ENCODE measurements around the gene ADCYAP1R1. TPM values are rescaled to one million over a fixed set of nuclear protein-coding genes. Genes with fewer than 3 reads are reported as not detected.
A peak's percentile ranks its signal among the peaks of the same experiment; 100 is the strongest.

Gene ADCYAP1R1
- total and polyA plus RNA-seq, 2 of the 8 experiments (the other 6 are each of a cell fraction or from before 2014, with no cell fraction given): 14.4 to 14.6 TPM

DNA sequence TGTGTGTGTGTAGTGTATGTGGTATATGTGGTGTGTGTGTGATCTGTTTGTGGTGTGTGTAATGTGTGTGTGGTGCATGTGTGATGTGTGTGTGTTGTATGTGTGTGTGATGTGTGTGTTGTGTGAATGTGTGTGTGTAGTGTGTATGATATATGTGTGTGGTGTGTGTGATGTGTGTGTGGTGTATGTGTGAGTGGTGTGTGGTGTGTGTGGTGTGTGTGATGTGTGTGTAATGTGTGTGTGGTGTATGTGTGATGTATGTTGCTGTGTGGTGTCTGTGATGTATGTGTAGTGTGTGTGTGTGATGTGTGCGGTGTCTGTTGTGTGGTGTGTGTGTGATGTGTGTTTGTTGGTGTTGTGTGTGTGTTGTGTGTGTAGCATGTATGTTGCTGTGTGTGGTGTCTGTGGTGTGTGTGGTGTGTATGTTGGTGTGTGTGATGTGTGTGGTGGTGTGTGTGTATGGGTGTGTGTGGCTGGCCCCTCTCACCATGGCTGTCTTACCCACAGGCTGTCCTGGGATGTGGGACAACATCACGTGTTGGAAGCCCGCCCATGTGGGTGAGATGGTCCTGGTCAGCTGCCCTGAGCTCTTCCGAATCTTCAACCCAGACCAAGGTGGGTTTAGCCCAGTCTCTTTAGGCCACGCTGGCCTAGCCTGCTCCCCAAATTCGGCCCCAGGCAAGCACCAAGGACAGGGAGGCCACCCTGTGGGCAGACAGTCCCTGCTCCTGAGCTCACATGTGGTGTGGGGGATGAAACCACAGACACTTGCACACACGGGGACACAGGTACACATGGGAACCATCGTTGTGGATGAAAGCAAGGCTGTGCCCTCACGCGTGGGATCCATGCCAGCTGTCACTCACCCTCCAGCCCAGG is 25.6 kb downstream of the ADCYAP1R1 start:
- peak overlapping the region; percentile 96 for H3K4ac ChIP-seq (replicated peaks; ENCODE audit: insufficient read length, low read depth, low read length)
- H3K23ac ChIP-seq (ENCODE audit: insufficient read length): peak overlapping the region; percentile 86
- ChIA-PET CTCF (ENCODE audit: partially characterized antibody) (interaction anchor here (0.9 to 36.4 kb wide), 5 partner anchors 12 to 45 kb away, joined by 3 to 880 read pairs (median 6); partner anchors contain the start of gene ADCYAP1R1), POLR2A (ENCODE audit: partially characterized antibody) (interaction anchor here (0.8 kb wide), 1 partner anchor 13 kb away, joined by 3 read pairs; no protein-coding TSS in a partner anchor)
- H3K79me1 ChIP-seq (ENCODE audit: low read depth, low read length): peaks cover 6% of the 10 kb centered on the region
- H3K79me2 ChIP-seq (ENCODE audit: control insufficient read depth in 1 of 2, insufficient read depth in 2 of 2, low read length in 2 of 2): no peaks in the 10 kb centered on the region
- H4K20me1 ChIP-seq (replicated peaks in 1 of 2; ENCODE audit: control insufficient read depth in 1 of 2, insufficient read depth in 2 of 2, low read length in 2 of 2): peaks cover 0 to 10% of the 10 kb centered on the region in 2 experiments
- peak overlapping the region; percentile 10; the same call in 1 of the 2 replicates for H2BK20ac ChIP-seq (ENCODE audit: low read length)
- no peak overlapping the region for H2AFZ ChIP-seq (ENCODE audit: low read length)
- WGBS, 2 experiments (ENCODE audit: extremely low coverage in 1 of 2, insufficient coverage in 1 of 2, insufficient read length in 1 of 2, insufficient replicate concordance in 2 of 2, low coverage in 1 of 2, low lambda C conversion rate in 2 of 2, missing lambda C conversion rate in 1 of 2): 87 to 100% methylated on average over 1 to 10 of the region's 10 CpGs
- H3K23me2 ChIP-seq (ENCODE audit: low read depth, low read length): peaks cover 7% of the 10 kb centered on the region; the same call in 1 of the 2 replicates
- H3K9ac ChIP-seq (replicated peaks in 1 of 4; ENCODE audit: extremely low read depth in 1 of 4, low read depth in 3 of 4, low read length in 3 of 4): peak overlapping the region in 1 of 4 experiments; percentile 21; a peak in 1 of 7 replicates
- no peaks in the 10 kb centered on the region for H3K9me3 ChIP-seq (ENCODE audit: insufficient read depth in 2 of 2, low read depth in 1 of 2, low read length in 1 of 2)
- H4K8ac ChIP-seq (ENCODE audit: extremely low read depth, insufficient read depth, low read length): peak overlapping the region; percentile 15; the same call in 1 of the 2 replicates
- H3K36me3 ChIP-seq (ENCODE audit: control insufficient read depth in 2 of 4, insufficient read depth in 4 of 4, low read length in 3 of 4): no peaks in the 10 kb centered on the region; a peak in 1 of 8 replicates
- peak overlapping the region; percentile 6; the same call in 1 of the 2 replicates for H2BK12ac ChIP-seq (ENCODE audit: low read depth, low read length)
- no peak for DNase-seq (ENCODE audit: low read depth in 1 of 2, low spot score in 2 of 2)
- peak overlapping the region; percentile 38 for H3K14ac ChIP-seq (ENCODE audit: insufficient read length)
- H3K4me1 ChIP-seq (replicated peaks in 1 of 4; ENCODE audit: control insufficient read depth in 3 of 4, insufficient read depth in 4 of 4, low read length in 3 of 4): no peaks in the 10 kb centered on the region; a peak in 1 of 7 replicates
- peak; percentile 79 for FAIRE-seq
- H3K4me3 ChIP-seq (ENCODE audit: extremely low read depth in 1 of 4, insufficient read depth in 2 of 4, low read depth in 3 of 4, low read length in 4 of 4): no peak overlapping the region
- no peak overlapping the region for H3K27ac ChIP-seq (ENCODE audit: low read depth, low read length)
- H2BK120ac ChIP-seq (replicated peaks; ENCODE audit: low read depth, low read length): no peak overlapping the region
- no peak overlapping the region for H3K18ac ChIP-seq (ENCODE audit: extremely low read depth, low read length)
- no peak overlapping the region for H3K4me2 ChIP-seq (ENCODE audit: insufficient read depth in 1 of 2, low read depth in 2 of 2, low read length in 2 of 2)
- H3K56ac ChIP-seq (replicated peaks; ENCODE audit: insufficient read length, low read depth, low read length): peak overlapping the region; percentile 100
- H2BK5ac ChIP-seq (ENCODE audit: low read depth, low read length): no peak overlapping the region
- H3K27me3 ChIP-seq (replicated peaks in 1 of 4; ENCODE audit: control insufficient read depth in 3 of 4, extremely low read depth in 1 of 4, insufficient read depth in 3 of 4, low read length in 3 of 4): no peaks in the 10 kb centered on the region
- H2BK15ac ChIP-seq (ENCODE audit: low read length): 0 out of 2 replicates have a peak overlapping the region, but pooled peaks have one; percentile 3
- H2AK5ac ChIP-seq (ENCODE audit: low read depth, low read length): no peak overlapping the region; the same call in 1 of the 2 replicates
- H4K5ac ChIP-seq (ENCODE audit: insufficient read length, low read depth, low read length): no peak overlapping the region
- TF ChIP-seq MAFK (IDR thresholded peaks at IDR 0.05; ENCODE audit: low read depth, low read length): no peak
- TF ChIP-seq TCF12 (IDR thresholded peaks at IDR 0.05; ENCODE audit: low read depth, low read length): no peak
- no peak for TF ChIP-seq RFX5 (IDR thresholded peaks at IDR 0.05; ENCODE audit: borderline replicate concordance, low read depth, low read length)
- peak overlapping the region; percentile 62 for H4K91ac ChIP-seq (replicated peaks; ENCODE audit: insufficient read length, low read length)
